HepG2 (cell line): ENCODE results near the gene MTHFR. TPM values are rescaled to one million over a fixed set of nuclear protein-coding genes. Genes with fewer than 3 reads are reported as not detected.

Source experiments
- FIP1L1 ChIP-seq: fragments of 200-400 bp; formaldehyde crosslinking; IDR thresholded peaks from 2 replicates; pipeline ENCODE4 v1.6.1; 2018; ENCODE audit warnings: low read depth, mild to moderate bottlenecking, low read length, moderate library complexity, borderline replicate concordance; ENCODE audit not compliant: insufficient read depth
- FOSL1 ChIP-seq: sonication (generic); formaldehyde crosslinking; IDR thresholded peaks from 2 replicates; pipeline ENCODE4 v1.9.0; 2021; ENCODE audit warnings: missing genetic modification reagents, borderline replicate concordance
- FOSL2 ChIP-seq: sonication (generic); formaldehyde crosslinking; IDR thresholded peaks from 2 replicates; pipeline ENCODE4 v1.4.0; 2020; ENCODE audit warnings: missing genetic modification reagents
- HOXA3 ChIP-seq: sonication (generic); formaldehyde crosslinking; IDR thresholded peaks from 2 replicates; pipeline ENCODE4 v1.5.0; 2020; ENCODE audit warnings: missing genetic modification reagents
- KLF13 ChIP-seq: sonication (generic); formaldehyde crosslinking; IDR thresholded peaks from 2 replicates; pipeline ENCODE4 v1.4.0; 2020; ENCODE audit warnings: mild to moderate bottlenecking, missing genetic modification reagents
- MAFF ChIP-seq: IDR thresholded peaks from 2 replicates; pipeline ENCODE4 v1.6.1; 2011; ENCODE audit warnings: low read depth, low read length, improper control_type of control experiment
- NR2F6 ChIP-seq, 2 experiments: IDR thresholded peaks; 2 replicates each; pipeline ENCODE4 v1.6.1; 2016; ENCODE audit warnings: antibody characterized with exemption in 1 of 2, mild to moderate bottlenecking in 1 of 2
- RNF2 ChIP-seq: fragments of 450-650 bp; conservative IDR thresholded peaks from 2 replicates; pipeline ENCODE4 v1.6.1; 2016; ENCODE audit warnings: low read depth
- STAT5B ChIP-seq: sonication (generic); formaldehyde crosslinking; IDR thresholded peaks from 2 replicates; pipeline ENCODE4 v1.4.0; 2020; ENCODE audit warnings: missing genetic modification reagents
- TAF15 ChIP-seq: fragments of 200-400 bp; formaldehyde crosslinking; IDR thresholded peaks from one replicate; pipeline ENCODE4 v1.6.1; 2018; ENCODE audit warnings: mild to moderate bottlenecking, low read depth, low read length; ENCODE audit not compliant: poor library complexity, severe bottlenecking
- ZEB1 ChIP-seq: IDR thresholded peaks from 2 replicates; pipeline ENCODE4 v1.6.1; 2012; ENCODE audit warnings: mild to moderate bottlenecking, low read depth, inconsistent platforms; ENCODE audit not compliant: insufficient replicate concordance
- ZKSCAN8 ChIP-seq: IDR thresholded peaks from 2 replicates; pipeline ENCODE4 v1.6.1; 2016; ENCODE audit warnings: borderline replicate concordance, missing genetic modification reagents, missing compliant biosample characterization
- ZNF251 ChIP-seq: sonication (generic); formaldehyde crosslinking; IDR thresholded peaks from 2 replicates; pipeline ENCODE4 v1.9.0; 2021; ENCODE audit warnings: mild to moderate bottlenecking, missing genetic modification reagents
- ZNF430 ChIP-seq: sonication (generic); formaldehyde crosslinking; IDR thresholded peaks from 2 replicates; pipeline ENCODE4 v1.9.0; 2021; ENCODE audit warnings: mild to moderate bottlenecking, missing genetic modification reagents
- ZNF605 ChIP-seq: sonication (generic); formaldehyde crosslinking; IDR thresholded peaks from 2 replicates; pipeline ENCODE4 v1.8.0; 2022; ENCODE audit warnings: mild to moderate bottlenecking, missing genetic modification reagents
- ZNF670 ChIP-seq: sonication (generic); formaldehyde crosslinking; IDR thresholded peaks from 2 replicates; pipeline ENCODE4 v1.8.0; 2022; ENCODE audit warnings: mild to moderate bottlenecking, missing genetic modification reagents, borderline replicate concordance
- ZNF761 ChIP-seq: sonication (generic); formaldehyde crosslinking; conservative IDR thresholded peaks from 2 replicates; pipeline ENCODE4 v1.4.0; 2020; ENCODE audit warnings: mild to moderate bottlenecking, missing genetic modification reagents
- ZNF781 ChIP-seq: sonication (generic); formaldehyde crosslinking; IDR thresholded peaks from 2 replicates; pipeline ENCODE4 v1.5.1; 2020; ENCODE audit warnings: borderline replicate concordance, mild to moderate bottlenecking, missing genetic modification reagents; ENCODE audit errors: not compliant biosample characterization
- polyA plus RNA-seq, 8 experiments: library from polyadenylated mRNA; depleted of rRNA in 3 of 8; stranded (reverse) in 7 of 8; unstranded in 1 of 8; fragments of >200 nt; fragmentation: Illumina TruSeq in 4 of 8; extraction: Trizol in 4 of 8; gene quantifications; 2 replicates each; pipeline versions ENCODE4 v1.2.1 to v1.2.3, GENCODE V29; 2011 to 2016; ENCODE audit warnings: low read depth in 4 of 8, missing spikeins in 1 of 8, mixed read lengths in 1 of 8; ENCODE audit not compliant: insufficient read depth in 1 of 8
- total RNA-seq, 5 experiments: library from RNA; depleted of rRNA; stranded (reverse); fragments of >200 nt; fragmentation: Illumina TruSeq; extraction: Trizol; gene quantifications; 2 replicates each; pipeline ENCODE4 v1.2.3, GENCODE V29; 2016; ENCODE audit warnings: low read depth in 1 of 5
- TF ChIP-seq, protein P1 (sequence below): sonication (generic); formaldehyde crosslinking; IDR thresholded peaks from 2 replicates; pipeline ENCODE4 v1.4.0; 2020; ENCODE audit warnings: missing genetic modification reagents, borderline replicate concordance
- TF ChIP-seq, protein P2 (sequence below): sonication (generic); formaldehyde crosslinking; conservative IDR thresholded peaks from 2 replicates; pipeline ENCODE4 v1.5.0; 2020; ENCODE audit warnings: missing genetic modification reagents
- TF ChIP-seq, protein P3 (sequence below): sonication (generic); formaldehyde crosslinking; IDR thresholded peaks from 2 replicates; pipeline ENCODE4 v1.8.1; 2023; ENCODE audit warnings: missing genetic modification reagents, inconsistent platforms, borderline replicate concordance
- TF ChIP-seq, protein P4 (sequence below): sonication (generic); formaldehyde crosslinking; IDR thresholded peaks from 2 replicates; pipeline ENCODE4 v1.4.0; 2020; ENCODE audit warnings: missing genetic modification reagents

MTHFR gene
- total and polyA plus RNA-seq, 2 of the 13 experiments (the other 11 are each of a cell fraction or from before 2014, with no cell fraction given), result 3.8 to 8.2 TPM

- no peak for TF ChIP-seq FIP1L1
- TF ChIP-seq ZNF670 (CRISPR knock-in tag), result peak; percentile 73
- TF ChIP-seq ZNF781, result no peak
- TF ChIP-seq KLF13 (CRISPR knock-in tag), result no peak
- no peak for TF ChIP-seq STAT5B (CRISPR knock-in tag)
- no peak for TF ChIP-seq ZNF605 (CRISPR knock-in tag)
- no peak for TF ChIP-seq RNF2
- TF ChIP-seq, protein P1, sequence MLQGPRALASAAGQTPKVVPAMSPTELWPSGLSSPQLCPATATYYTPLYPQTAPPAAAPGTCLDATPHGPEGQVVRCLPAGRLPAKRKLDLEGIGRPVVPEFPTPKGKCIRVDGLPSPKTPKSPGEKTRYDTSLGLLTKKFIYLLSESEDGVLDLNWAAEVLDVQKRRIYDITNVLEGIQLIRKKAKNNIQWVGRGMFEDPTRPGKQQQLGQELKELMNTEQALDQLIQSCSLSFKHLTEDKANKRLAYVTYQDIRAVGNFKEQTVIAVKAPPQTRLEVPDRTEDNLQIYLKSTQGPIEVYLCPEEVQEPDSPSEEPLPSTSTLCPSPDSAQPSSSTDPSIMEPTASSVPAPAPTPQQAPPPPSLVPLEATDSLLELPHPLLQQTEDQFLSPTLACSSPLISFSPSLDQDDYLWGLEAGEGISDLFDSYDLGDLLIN, result no peak
- TF ChIP-seq FOSL2 (CRISPR knock-in tag), result no peak
- TF ChIP-seq, protein P2, sequence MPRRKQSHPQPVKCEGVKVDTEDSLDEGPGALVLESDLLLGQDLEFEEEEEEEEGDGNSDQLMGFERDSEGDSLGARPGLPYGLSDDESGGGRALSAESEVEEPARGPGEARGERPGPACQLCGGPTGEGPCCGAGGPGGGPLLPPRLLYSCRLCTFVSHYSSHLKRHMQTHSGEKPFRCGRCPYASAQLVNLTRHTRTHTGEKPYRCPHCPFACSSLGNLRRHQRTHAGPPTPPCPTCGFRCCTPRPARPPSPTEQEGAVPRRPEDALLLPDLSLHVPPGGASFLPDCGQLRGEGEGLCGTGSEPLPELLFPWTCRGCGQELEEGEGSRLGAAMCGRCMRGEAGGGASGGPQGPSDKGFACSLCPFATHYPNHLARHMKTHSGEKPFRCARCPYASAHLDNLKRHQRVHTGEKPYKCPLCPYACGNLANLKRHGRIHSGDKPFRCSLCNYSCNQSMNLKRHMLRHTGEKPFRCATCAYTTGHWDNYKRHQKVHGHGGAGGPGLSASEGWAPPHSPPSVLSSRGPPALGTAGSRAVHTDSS (CRISPR knock-in tag), result no peak
- no peak for TF ChIP-seq MAFF
- no peak for TF ChIP-seq ZEB1
- TF ChIP-seq, protein P3, sequence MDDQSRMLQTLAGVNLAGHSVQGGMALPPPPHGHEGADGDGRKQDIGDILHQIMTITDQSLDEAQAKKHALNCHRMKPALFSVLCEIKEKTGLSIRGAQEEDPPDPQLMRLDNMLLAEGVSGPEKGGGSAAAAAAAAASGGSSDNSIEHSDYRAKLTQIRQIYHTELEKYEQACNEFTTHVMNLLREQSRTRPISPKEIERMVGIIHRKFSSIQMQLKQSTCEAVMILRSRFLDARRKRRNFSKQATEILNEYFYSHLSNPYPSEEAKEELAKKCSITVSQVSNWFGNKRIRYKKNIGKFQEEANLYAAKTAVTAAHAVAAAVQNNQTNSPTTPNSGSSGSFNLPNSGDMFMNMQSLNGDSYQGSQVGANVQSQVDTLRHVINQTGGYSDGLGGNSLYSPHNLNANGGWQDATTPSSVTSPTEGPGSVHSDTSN (CRISPR knock-in tag), result no peak
- TF ChIP-seq NR2F6 (IDR thresholded peaks at IDR 0.05), result no peak
- TF ChIP-seq NR2F6 (CRISPR knock-in tag; IDR thresholded peaks at IDR 0.05), result peak; percentile 37; the same call in 1 of the 2 replicates
- 0 out of 2 replicates have a peak, but pooled peaks have one; percentile 53 for TF ChIP-seq ZNF761
- no peak for TF ChIP-seq ZNF430 (CRISPR knock-in tag)
- TF ChIP-seq, protein P4, sequence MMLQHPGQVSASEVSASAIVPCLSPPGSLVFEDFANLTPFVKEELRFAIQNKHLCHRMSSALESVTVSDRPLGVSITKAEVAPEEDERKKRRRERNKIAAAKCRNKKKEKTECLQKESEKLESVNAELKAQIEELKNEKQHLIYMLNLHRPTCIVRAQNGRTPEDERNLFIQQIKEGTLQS (CRISPR knock-in tag), result no peak
- no peak for TF ChIP-seq FOSL1
- TF ChIP-seq ZNF251, result no peak
- no peak for TF ChIP-seq ZKSCAN8 (CRISPR knock-in tag)
- no peak; the same call in 1 of the 2 replicates for TF ChIP-seq HOXA3 (CRISPR knock-in tag)
- no peak for TF ChIP-seq TAF15
Observed at GRCh38 chr1:11735854-11736745, 69.7 kb downstream of the MTHFR start, which contains the start of gene AGTRAP (continued).
